22Rv1 (cell line): ENCODE results near the gene EXOC4.

ENCODE experiments used
- H3K27ac ChIP-seq: fragments of 450-650 bp; 2 replicates; pipeline ENCODE4 v1.5.1; 2017
- CTCF ChIP-seq: fragments of 450-650 bp; IDR thresholded peaks from 2 replicates; pipeline ENCODE4 v1.5.1; 2017; ENCODE audit warnings: mild to moderate bottlenecking
- ZFX ChIP-seq: fragments of 450-650 bp; IDR thresholded peaks from 2 replicates; pipeline ENCODE4 v1.6.1; 2017; ENCODE audit warnings: antibody characterized with exemption, borderline replicate concordance

The EXOC4 gene

GRCh38 chr7:133234961-133235875, 17.7 kb upstream of the EXOC4 start:
- no peak for TF ChIP-seq ZFX
- TF ChIP-seq CTCF, result no peak
- no peak overlapping the region for H3K27ac ChIP-seq

- no peak overlapping the region for H3K27ac ChIP-seq
- TF ChIP-seq ZFX, result no peak
Measured at GRCh38 chr7:133237545-133237944, 15.3 kb upstream of the EXOC4 start.

GRCh38 chr7:133240302-133240701, 12.6 kb upstream of the EXOC4 start:
- TF ChIP-seq ZFX, result no peak
- TF ChIP-seq CTCF, result no peak
- H3K27ac ChIP-seq, result no peak overlapping the region

DNA sequence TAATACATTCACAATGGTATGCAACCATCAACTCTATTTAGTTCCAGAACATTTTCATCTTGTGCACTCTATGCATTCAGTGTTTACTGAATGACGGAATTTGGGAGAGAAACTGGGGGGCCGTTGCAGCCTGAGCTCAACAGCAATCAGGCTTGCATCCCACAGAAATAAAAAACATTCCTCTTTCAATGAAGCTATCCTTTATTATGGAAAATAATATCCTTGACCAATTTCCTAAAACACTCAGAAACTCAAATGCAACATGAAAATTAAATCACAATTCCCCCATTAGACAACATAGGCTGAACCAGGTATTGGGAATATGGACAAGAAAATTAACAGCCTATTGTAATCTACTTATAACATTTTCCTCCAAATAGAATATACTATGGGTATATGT, 6.3 kb upstream of the EXOC4 start:
- H3K27ac ChIP-seq, result no peak overlapping the region
- TF ChIP-seq CTCF (no peak), ZFX (no peak)

- TF ChIP-seq ZFX, result no peak
- TF ChIP-seq CTCF, result no peak
- no peak overlapping the region for H3K27ac ChIP-seq
Measured at GRCh38 chr7:133248901-133249300, 4.0 kb upstream of the EXOC4 start.

GRCh38 chr7:133252506-133252857, 396 bp upstream of the EXOC4 start:
- no peak overlapping the region for H3K27ac ChIP-seq
- TF ChIP-seq CTCF (no peak), ZFX (no peak)

DNA sequence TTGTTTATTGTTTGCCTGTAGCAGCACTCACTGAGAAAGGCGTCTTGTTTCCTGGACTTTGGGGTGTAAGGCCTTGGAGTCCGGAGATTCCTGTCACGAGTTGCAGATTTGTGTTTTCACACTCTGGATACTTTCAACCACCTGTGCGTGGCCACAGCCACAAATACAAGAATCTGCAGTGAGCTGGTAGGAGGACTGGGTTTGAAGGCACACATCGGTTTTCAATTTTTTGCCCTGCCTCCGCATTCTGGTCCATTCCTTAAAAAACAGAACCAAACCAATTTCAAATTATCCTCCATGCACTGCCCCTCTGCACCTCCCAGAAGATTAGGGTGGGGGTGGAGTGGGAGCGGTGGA, 619 bp downstream of the EXOC4 start:
- TF ChIP-seq CTCF (no peak), ZFX (no peak)
- H3K27ac ChIP-seq, result peak overlapping the region; percentile 57
